Medulla oblongata (tissue), 1 donor: ENCODE results near the gene ZNF614.
A peak's percentile ranks its signal among the peaks of the same experiment; 100 is the strongest.
"Not testable (repeated sequence)": the region's sequence is repeated elsewhere in the genome, so short reads cannot be mapped to it uniquely, and the experiment has no call there.

Source experiments
- DNase-seq: peaks from one replicate; pipeline ENCODE4 v3.0.0-alpha.2; 2015; ENCODE audit errors: extremely low spot score

ZNF614 gene

DNA sequence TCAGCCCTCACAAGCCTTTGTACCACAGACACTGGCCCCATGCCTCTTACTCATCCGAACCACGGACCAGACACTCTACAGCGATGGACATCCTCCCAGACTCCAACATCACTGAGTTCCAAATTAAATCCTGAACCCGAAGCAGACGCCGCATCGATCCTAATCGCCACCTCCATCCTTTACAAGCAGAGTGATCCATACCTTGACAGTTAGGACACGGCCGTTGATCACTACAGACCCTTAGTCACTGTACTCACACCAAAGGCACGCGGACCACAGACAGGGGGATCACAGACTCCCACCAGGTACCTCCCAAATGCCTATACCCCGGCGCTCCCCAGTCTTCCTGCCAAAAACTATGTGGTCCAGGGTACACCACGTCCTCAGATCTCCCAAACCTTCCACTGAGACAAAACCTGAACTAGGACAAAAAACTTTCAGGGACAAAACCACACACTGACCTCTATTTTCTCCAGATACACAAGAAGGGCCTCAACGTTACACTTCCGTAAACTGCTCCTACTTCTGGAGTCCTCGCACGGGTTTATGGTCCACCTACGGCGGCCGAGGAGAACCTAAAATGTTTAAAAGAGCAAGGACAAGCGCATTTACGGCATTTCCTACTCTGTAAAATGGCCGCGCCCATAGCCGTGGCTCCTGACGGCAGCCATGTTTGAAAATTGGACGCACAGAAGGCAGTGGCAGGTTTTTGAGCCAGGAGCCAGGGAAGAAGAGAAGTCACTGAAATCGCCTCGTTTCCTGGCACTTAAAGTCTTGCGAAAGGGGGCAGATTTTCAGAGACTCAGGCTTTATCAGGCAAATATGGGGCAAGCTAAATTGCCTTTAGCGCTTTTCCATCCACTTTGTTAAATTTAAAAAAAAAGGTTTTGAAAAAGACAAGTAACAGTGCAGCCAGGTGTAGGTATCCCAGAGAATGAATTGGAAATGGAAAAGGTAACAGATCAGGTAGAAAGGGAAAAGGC is 41.6 kb downstream of the ZNF614 start, which contains the start of gene ZNF350:
TSS of gene ZNF350 (minus strand) at position 532 of the 983 bp plus-strand sequence. CDS start 12,480 bp downstream, outside the sequence.
- DNase-seq = peak; percentile 98

DNA sequence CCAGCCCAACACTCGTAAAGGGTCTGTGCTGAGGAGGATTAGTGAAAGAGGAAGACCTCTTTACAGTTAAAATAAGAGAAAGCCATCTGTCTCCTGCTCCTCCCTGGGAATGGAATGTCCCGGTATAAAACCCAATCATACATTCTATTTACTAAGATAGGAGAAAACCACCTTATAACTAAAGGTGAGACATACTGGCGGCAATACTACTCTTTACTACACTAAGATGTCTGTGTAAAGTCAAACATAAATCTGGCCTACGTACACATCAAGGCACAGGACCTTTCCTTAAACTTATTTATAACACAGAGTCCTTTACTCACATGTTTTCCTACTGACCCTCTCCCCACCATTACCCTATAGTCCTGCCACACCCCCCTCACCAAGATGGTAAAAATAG is 44.8 kb downstream of the ZNF614 start:
- no peak for DNase-seq

DNA sequence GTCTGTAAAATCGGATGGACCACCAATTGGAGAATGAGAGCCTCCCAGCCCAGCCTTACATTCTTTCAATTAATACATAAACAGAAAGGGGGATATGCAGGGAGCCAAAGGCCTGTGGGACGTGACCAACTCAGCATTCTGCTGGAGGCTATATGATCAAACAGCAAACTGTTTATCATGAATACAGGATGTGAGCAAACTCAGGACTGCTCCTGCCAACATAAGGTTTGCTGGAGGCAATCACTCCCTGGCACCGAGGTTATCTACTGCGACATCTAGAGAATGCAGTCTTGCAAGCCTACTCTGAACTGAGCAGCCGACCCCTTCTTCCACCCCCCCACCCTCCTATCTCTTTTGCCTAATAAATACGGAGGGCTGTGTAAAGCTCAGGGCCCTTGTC is 47.3 kb downstream of the ZNF614 start:
- not testable (repeated sequence) for DNase-seq

DNA sequence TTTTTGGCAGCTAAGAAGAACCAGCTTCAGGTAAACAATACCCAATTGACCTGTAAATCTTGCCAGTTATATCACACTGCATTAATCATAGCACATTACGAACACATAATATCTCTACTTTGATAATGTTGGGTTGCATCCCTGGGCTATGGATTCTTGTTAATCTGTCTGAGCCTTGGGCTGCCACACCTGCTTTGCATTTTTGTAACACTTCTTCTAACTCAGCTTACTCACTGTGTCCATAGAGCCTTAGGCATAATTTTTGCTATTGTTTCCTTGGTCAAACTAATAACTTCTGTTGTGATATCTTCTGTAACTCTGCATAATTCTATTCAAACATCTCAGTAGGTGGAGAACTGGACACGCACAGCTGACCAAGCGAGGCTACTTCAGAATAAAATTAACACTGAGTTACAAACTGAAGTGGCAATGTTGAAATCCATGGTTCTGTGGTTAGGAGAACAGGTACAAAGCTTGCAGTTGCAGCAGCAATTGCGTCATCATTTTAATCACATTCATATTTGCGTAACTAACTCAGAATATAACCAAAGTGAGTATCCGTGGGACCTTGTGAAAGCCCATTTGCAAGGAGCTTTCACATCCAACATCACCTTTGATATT is 48.0 kb downstream of the ZNF614 start:
- DNase-seq = no peak

DNA sequence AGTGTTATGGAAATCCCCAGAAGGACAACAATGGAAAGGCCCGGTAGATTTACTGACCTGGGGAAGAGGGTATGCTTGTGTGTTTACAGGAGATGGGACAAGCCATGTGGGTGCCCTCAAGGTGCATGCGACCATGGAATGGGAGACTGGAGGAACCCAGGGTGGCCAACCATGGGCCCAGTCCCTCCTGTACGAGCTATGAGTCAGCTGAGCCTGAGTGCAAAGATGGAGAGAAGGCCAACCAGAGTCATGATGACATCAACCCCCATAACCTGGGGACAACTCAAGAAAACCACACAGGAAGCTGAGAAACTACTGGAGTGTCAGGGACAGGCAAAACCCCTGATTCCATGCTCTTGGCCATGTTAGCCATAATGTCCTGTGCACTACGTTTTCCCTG is 49.3 kb downstream of the ZNF614 start:
- DNase-seq = no peak

DNA sequence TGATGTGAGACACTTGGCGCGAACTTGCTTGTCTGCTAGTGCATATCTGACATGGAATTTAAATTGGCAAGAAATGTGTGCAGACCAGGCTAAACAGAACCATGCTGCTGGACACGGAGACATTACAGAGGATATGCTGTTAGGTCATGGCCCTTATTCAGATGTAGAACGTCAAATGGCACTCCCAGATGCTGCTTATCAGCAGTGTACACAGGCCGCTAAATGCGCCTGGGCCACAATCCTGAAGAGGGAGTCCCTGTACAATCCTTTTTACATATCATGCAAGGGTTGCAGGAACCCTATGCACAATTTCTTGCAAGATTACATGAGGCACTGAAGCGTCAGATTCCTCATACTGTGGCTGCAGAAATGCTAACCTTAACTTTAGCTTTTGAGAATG is 50.8 kb downstream of the ZNF614 start:
- DNase-seq = no peak

DNA sequence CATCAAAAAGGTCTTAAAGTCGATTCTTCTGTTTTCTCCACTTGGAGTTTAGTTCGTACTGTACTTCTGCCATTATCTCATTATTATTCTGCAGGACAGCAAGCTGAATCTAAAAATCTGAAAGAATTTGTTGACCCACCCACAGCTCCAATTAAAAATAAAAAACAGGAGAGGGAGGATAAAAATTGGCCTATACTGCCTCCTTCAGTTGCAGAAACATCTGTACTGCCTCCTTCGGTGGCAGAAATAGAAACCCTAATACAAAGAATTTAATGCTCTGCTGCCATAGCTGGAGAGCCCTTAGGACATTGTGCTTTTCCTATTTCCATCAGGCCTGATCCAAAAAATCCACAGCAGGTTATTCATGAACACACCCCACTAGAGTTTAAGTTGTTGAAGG is 51.3 kb downstream of the ZNF614 start:
- DNase-seq = no peak

DNA sequence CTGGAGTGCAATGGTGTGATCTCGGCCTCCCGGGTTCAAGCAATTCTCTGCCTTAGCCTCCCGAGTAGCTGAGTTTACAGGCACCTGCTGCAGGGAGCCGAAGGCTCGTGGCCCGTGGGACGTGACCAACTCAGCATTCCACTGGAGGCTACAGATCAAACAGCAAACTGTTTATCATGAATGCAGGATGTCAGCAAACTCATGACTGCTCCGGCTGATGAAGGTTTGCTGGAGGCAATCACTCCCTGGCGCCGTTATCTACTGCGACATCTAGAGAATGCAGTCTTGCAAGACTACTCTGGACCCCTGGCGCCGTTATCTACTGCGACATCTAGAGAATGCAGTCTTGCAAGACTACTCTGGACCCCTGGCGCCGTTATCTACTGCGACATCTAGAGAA is 52.4 kb downstream of the ZNF614 start:
- DNase-seq = not testable (repeated sequence)

DNA sequence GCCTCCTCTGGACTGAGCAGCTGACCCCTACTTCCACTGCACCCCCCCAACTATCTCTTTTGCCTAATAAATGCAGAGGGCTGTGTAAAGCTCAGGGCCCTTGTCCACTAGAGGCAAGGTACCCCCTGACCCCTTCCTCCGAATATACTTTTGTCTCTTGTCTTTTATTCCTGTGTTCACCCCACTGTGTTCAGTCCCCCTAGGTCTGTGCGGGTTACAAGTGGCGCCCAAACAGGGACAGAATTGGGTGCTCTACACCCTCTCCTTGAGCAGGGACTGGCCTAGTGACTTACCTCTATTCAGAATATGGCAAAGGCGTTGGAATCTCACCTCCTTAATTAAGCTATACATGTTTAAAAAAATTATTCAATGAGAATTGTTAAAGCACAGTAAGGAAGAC is 56.6 kb downstream of the ZNF614 start:
- no peak for DNase-seq

DNA sequence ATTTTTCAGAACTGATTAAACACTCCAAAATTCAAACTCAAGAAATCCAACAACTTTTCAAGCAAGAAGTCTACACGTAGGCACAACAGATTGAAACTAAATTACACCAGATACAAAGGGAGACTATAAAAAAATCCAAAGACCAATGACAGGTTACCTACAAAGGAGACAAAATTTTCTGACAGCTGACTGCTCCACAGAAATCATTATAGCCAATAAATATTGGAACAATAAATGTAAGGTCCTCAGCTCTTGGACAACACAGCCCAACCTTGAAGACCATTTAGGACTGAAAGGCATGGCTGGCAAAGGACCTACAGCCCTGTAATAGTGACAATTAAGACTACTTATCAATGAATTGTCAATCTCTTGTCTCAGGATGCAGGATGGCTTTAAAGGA is 57.5 kb downstream of the ZNF614 start:
- no peak for DNase-seq

DNA sequence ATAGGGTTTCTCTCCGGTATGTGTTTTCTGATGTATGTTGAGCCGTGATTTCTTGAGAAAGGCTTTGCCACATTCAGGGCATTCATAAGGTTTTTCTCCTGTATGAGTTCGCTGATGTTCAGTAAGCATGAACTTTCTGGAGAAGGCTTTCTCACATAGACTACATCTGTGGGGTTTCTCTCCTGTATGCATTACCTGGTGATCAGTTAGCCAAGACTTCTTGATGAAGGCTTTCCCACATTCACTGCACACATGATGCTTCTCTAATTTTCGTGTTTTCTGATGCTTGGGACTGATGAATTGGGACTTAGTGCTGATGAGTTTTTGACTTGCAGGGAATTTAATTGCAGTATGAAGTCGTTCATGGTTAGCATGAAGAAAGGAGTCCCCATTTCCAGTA is 62.6 kb downstream of the ZNF614 start:
- DNase-seq = no peak
